Cardiac muscle cell (in vitro differentiated cells and primary cell): ENCODE data around the gene FMO5. TPM values are rescaled to one million over a fixed set of nuclear protein-coding genes. Genes with fewer than 3 reads are reported as not detected.

ENCODE experiments used
- DNase-seq, 2 donors: peaks; one replicate each; pipeline versions ENCODE4 v3.0.0 to v3.0.0-alpha.2; 2010 to 2017; ENCODE audit warnings: low read depth in 1 of 2, low spot score in 1 of 2
- H3K27ac ChIP-seq: fragments of 200-600 bp; sonication (generic); 2 replicates; pipeline ENCODE4 v1.5.1; 2016
- H3K27me3 ChIP-seq: fragments of 200-600 bp; sonication (generic); 2 replicates; pipeline ENCODE4 v1.6.0; 2016; ENCODE audit warnings: control low read depth
- H3K36me3 ChIP-seq: fragments of 200-600 bp; sonication (generic); 2 replicates; pipeline ENCODE4 v1.5.1; 2016; ENCODE audit warnings: control low read depth
- H3K4me1 ChIP-seq: fragments of 200-600 bp; sonication (generic); 2 replicates; pipeline ENCODE4 v1.8.1; 2017; ENCODE audit warnings: low read depth, mild to moderate bottlenecking, mixed run types
- H3K4me3 ChIP-seq: fragments of 200-600 bp; sonication (generic); 2 replicates; pipeline ENCODE4 v1.5.1; 2016; ENCODE audit warnings: mild to moderate bottlenecking
- H3K9me3 ChIP-seq: fragments of 200-600 bp; sonication (generic); 2 replicates; pipeline ENCODE4 v1.5.1; 2017; ENCODE audit warnings: low read depth, mild to moderate bottlenecking, control low read depth
- CTCF ChIP-seq: IDR thresholded peaks from 2 replicates; pipeline ENCODE4 v1.5.1; 2012; ENCODE audit warnings: low read depth, mild to moderate bottlenecking, low read length
- polyA plus RNA-seq: library from polyadenylated mRNA; unstranded; fragments of >200 nt; fragmentation: Nextera tagmentation; extraction: Ambion mirVana; gene quantifications from 2 replicates; pipeline ENCODE4 v1.2.1, GENCODE V29; 2016
- total RNA-seq: library from RNA; depleted of rRNA; stranded (reverse); fragments of >200 nt; gene quantifications from 2 replicates; pipeline ENCODE4 v1.2.3, GENCODE V29; 2016

The FMO5 gene
- total and polyA plus RNA-seq, 2 experiments from 2014 or later = 0.75 to 1.8 TPM

GRCh38 chr1:147223740-147224615 is 1.2 kb downstream of the FMO5 start:
- H3K4me3 ChIP-seq = no peak overlapping the region
- peak in 1 of 2 donors; percentile 13 for DNase-seq
- H3K27ac ChIP-seq = no peak overlapping the region
- no peaks in the 10 kb centered on the region for H3K4me1 ChIP-seq
- TF ChIP-seq CTCF = no peak
- peaks cover 2% of the 10 kb centered on the region for H3K27me3 ChIP-seq
- no peaks in the 10 kb centered on the region for H3K36me3 ChIP-seq
- H3K9me3 ChIP-seq = no peaks in the 10 kb centered on the region

- H3K4me1 ChIP-seq = peaks cover 5% of the 10 kb centered on the region
- no peak for DNase-seq
- no peaks in the 10 kb centered on the region for H3K36me3 ChIP-seq
- no peaks in the 10 kb centered on the region for H3K27me3 ChIP-seq
- H3K27ac ChIP-seq = no peak overlapping the region
- H3K9me3 ChIP-seq = no peaks in the 10 kb centered on the region
- no peak overlapping the region for H3K4me3 ChIP-seq
- no peak for TF ChIP-seq CTCF
Observed at GRCh38 chr1:147218606-147219005, 6.5 kb downstream of the FMO5 start.

- H3K36me3 ChIP-seq = no peaks in the 10 kb centered on the region
Observed at GRCh38 chr1:147217141-147217540, 8.0 kb downstream of the FMO5 start.

GRCh38 chr1:147216124-147216523 is 9.0 kb downstream of the FMO5 start:
- Histone ChIP-seq H3K9me3 (no peaks in the 10 kb centered on the region), H3K36me3 (no peaks in the 10 kb centered on the region), H3K4me3 (no peak overlapping the region), H3K4me1 (peaks cover 5% of the 10 kb centered on the region), H3K27ac (no peak overlapping the region), H3K27me3 (no peaks in the 10 kb centered on the region)
- no peak for DNase-seq
- TF ChIP-seq CTCF = no peak

More at GRCh38 chr1:147217141-147217540, 8.0 kb downstream of the FMO5 start:
- TF ChIP-seq CTCF = no peak
- no peak overlapping the region for H3K27ac ChIP-seq
- H3K9me3 ChIP-seq = no peaks in the 10 kb centered on the region
- H3K27me3 ChIP-seq = no peaks in the 10 kb centered on the region
- no peak for DNase-seq
- H3K4me3 ChIP-seq = no peak overlapping the region
- H3K4me1 ChIP-seq = peaks cover 5% of the 10 kb centered on the region

- H3K27me3 ChIP-seq = no peaks in the 10 kb centered on the region
- H3K4me1 ChIP-seq = peaks cover 6% of the 10 kb centered on the region
- H3K27ac ChIP-seq = no peak overlapping the region
- no peak for DNase-seq
- H3K9me3 ChIP-seq = no peaks in the 10 kb centered on the region
- H3K4me3 ChIP-seq = no peak overlapping the region
- no peaks in the 10 kb centered on the region for H3K36me3 ChIP-seq
- no peak for TF ChIP-seq CTCF
Observed at GRCh38 chr1:147215540-147215916, 9.6 kb downstream of the FMO5 start.
